ENCODE data around the gene CIRBP.

DNA sequence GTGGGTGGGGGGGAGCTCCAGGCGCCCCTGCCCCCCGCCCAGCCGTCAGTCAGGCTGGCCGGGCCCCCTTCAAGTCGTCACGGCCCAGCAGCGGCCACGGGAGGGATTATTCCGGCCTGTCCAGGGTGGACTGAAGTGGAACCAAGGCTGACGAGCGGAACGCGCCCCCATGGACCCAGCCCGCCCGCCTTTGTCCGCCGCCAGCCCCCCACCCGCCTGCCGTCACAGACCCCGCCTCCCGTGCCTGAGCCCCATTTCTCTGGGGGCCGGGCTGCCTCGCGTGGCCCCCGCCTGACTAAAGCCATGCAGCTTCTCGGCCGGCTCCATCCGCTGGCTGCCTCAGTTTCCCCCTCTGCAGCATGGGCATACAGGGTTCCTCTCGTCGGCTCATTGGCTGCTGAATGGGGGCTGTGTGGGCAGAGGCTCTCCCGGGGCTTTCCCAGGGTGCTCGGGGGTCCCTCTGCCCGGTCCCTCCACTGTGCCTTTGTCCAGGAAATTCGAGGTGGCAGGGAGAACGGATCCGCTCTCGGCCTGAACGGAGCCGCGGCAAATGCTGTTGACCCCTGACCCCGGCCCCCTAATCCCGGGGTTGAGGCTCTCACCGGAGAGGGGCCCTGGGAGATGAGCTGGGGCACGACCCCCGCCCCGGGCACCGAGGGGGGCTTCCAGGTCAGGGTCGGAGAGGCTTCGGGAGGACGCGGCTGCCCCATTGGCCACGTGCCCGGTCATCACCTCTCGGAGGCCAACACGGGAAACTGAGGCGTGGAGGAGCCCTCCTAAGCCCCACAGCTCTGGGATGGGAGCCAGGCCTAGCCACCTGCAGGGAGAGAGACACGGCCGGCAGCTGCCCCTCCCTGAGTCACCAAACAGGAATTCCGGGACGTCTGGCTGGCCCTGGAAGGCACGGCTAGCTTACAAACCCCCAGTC lies 43.9 kb downstream of the CIRBP start:
- TF ChIP-seq, protein P1, sequence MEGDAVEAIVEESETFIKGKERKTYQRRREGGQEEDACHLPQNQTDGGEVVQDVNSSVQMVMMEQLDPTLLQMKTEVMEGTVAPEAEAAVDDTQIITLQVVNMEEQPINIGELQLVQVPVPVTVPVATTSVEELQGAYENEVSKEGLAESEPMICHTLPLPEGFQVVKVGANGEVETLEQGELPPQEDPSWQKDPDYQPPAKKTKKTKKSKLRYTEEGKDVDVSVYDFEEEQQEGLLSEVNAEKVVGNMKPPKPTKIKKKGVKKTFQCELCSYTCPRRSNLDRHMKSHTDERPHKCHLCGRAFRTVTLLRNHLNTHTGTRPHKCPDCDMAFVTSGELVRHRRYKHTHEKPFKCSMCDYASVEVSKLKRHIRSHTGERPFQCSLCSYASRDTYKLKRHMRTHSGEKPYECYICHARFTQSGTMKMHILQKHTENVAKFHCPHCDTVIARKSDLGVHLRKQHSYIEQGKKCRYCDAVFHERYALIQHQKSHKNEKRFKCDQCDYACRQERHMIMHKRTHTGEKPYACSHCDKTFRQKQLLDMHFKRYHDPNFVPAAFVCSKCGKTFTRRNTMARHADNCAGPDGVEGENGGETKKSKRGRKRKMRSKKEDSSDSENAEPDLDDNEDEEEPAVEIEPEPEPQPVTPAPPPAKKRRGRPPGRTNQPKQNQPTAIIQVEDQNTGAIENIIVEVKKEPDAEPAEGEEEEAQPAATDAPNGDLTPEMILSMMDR (conservative IDR thresholded peaks at IDR 0.05; ENCODE audit: low read depth, low read length), result no peak
- TF ChIP-seq EZH2 (IDR thresholded peaks at IDR 0.05; ENCODE audit: low read length, unreplicated experiment), result no peak
- TF ChIP-seq EZH2phosphoT487 (IDR thresholded peaks at IDR 0.05; ENCODE audit: borderline replicate concordance, low read length), result no peak
